ENCODE measurements around the gene PRKACA. TPM values are rescaled to one million over a fixed set of nuclear protein-coding genes. Genes with fewer than 3 reads are reported as not detected.
"Not testable (repeated sequence)": the region's sequence is repeated elsewhere in the genome, so short reads cannot be mapped to it uniquely, and the experiment has no call there.

Gene PRKACA
- total and polyA plus RNA-seq, 4 donors: 53.7 to 125 (median 89.4) TPM

DNA sequence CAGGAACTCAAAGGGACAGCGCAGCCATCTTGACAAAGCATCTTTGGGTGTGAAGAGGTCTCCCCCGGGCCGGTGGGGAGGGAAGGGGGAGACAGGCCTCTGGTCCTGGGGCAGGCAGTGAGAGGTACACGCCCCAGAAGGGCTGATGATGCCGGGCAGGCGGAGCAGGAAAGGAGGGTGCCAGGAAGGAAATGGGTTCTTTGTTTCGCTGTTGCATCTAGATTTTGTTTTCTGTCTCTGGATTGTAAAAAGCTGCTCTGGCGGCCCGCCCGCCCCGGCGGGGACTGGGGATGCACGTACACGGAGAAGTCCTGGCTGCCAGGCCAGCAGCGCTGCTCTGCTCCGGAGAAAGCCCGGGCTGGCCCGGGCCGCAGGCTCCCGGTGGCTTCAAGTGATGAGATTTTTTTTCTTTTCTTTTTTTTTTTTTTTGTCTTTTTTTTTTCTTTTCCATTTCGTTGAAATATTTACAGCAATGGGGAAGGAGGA, 32.0 kb upstream of the PRKACA start:
- H3K4me3 ChIP-seq (ENCODE audit: low read length in 2 of 2): no peak overlapping the region
- 6 to 19% methylated on average over 20 to 21 of the region's 21 CpGs for WGBS, 2 donors
- intact Hi-C loops (cut with DNase I): loop anchor here (2.0 to 10.0 kb wide), 3 partner anchors 135 to 323 kb away; no protein-coding TSS in a partner anchor
- H3K27ac ChIP-seq (ENCODE audit: low read depth in 1 of 2, low read length in 2 of 2): peak overlapping the region in 1 of 2 donors; percentile 21
- H3K9me3 ChIP-seq (ENCODE audit: control insufficient read depth, low read length): no peaks in the 10 kb centered on the region
- DNase-seq (peak; percentile 89 to 90), ATAC-seq (ENCODE audit: low FRiP score) (peak; percentile 76)
- H3K4me1 ChIP-seq (ENCODE audit: control insufficient read depth in 1 of 2, insufficient read depth in 2 of 2, low read length in 2 of 2): no peaks in the 10 kb centered on the region
- no peaks in the 10 kb centered on the region for H3K36me3 ChIP-seq (ENCODE audit: control insufficient read depth in 1 of 2, insufficient read depth in 2 of 2, low read length in 1 of 2)
- no peaks in the 10 kb centered on the region for H3K27me3 ChIP-seq (ENCODE audit: control insufficient read depth in 1 of 2, insufficient read depth in 2 of 2, low read length in 1 of 2)

DNA sequence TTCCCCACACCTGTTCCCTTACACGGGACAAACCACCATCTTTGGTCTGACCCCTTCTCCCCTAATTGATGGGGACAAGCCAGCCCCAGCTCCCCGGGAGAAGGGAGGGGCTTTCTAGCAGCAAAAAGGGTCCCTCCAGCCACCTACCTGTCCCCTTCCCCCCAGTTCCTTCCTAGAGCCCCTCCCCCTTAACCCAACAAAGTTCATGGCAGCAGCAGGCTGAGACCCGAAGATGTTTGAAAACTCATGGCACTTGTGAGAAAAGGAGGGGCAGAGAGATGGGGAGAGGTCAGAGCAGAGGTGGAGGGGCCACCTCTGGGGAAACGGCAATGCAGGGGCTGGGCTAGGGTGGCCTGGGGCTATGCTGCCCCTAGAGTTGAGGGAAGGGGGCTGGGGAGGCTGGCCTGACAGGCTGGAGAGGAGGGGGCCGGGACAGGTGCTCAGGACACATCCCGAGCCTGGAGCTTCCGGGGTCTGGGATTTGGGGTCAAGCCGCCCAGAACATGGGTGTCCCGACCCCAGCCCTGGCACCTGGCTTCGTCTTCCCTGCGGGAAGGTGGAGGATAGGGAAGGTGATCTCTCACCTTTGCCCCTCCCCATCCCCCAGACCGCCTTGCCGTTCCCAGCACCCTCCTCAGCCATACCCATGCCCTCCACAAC, 31.3 kb upstream of the PRKACA start:
- no peaks in the 10 kb centered on the region for H3K27me3 ChIP-seq (ENCODE audit: control insufficient read depth in 1 of 2, insufficient read depth in 2 of 2, low read length in 1 of 2)
- no peak overlapping the region for H3K27ac ChIP-seq (ENCODE audit: low read depth in 1 of 2, low read length in 2 of 2)
- no peaks in the 10 kb centered on the region for H3K36me3 ChIP-seq (ENCODE audit: control insufficient read depth in 1 of 2, insufficient read depth in 2 of 2, low read length in 1 of 2)
- ATAC-seq (ENCODE audit: low FRiP score): no peak
- H3K4me1 ChIP-seq (ENCODE audit: control insufficient read depth in 1 of 2, insufficient read depth in 2 of 2, low read length in 2 of 2): no peaks in the 10 kb centered on the region
- DNase-seq: no peak
- no peaks in the 10 kb centered on the region for H3K9me3 ChIP-seq (ENCODE audit: control insufficient read depth, low read length)
- intact Hi-C loops (cut with DNase I): loop anchor here (2.0 to 10.0 kb wide), 3 partner anchors 136 to 323 kb away; no protein-coding TSS in a partner anchor
- no peak overlapping the region for H3K4me3 ChIP-seq (ENCODE audit: low read length in 2 of 2)
- WGBS, 2 donors: 75% methylated on average over 13 of the region's 13 CpGs

GRCh38 chr19:14147797-14148605, 30.4 kb upstream of the PRKACA start:
- Histone ChIP-seq H3K4me3 (ENCODE audit: low read length in 2 of 2) (no peak overlapping the region), H3K27ac (ENCODE audit: low read depth in 1 of 2, low read length in 2 of 2) (no peak overlapping the region), H3K9me3 (ENCODE audit: control insufficient read depth, low read length) (no peaks in the 10 kb centered on the region), H3K4me1 (ENCODE audit: control insufficient read depth in 1 of 2, insufficient read depth in 2 of 2, low read length in 2 of 2) (no peaks in the 10 kb centered on the region), H3K27me3 (ENCODE audit: control insufficient read depth in 1 of 2, insufficient read depth in 2 of 2, low read length in 1 of 2) (no peaks in the 10 kb centered on the region), H3K36me3 (ENCODE audit: control insufficient read depth in 1 of 2, insufficient read depth in 2 of 2, low read length in 1 of 2) (no peaks in the 10 kb centered on the region)
- intact Hi-C loops (cut with DNase I): loop anchor here (2.0 to 10.0 kb wide), 3 partner anchors 137 to 324 kb away; no protein-coding TSS in a partner anchor
- WGBS, 2 donors: 22 to 24% methylated on average over 20 of the region's 20 CpGs
- peak; percentile 79 to 90 for DNase-seq
- ATAC-seq (ENCODE audit: low FRiP score): peak; percentile 90

GRCh38 chr19:14146789-14147216, 29.2 kb upstream of the PRKACA start:
- intact Hi-C loops (cut with DNase I): loop anchor here (5.0 to 10.0 kb wide), 2 partner anchors 138 to 325 kb away; no protein-coding TSS in a partner anchor
- ATAC-seq (ENCODE audit: low FRiP score) (no peak), DNase-seq (no peak)
- Histone ChIP-seq H3K27me3 (ENCODE audit: control insufficient read depth in 1 of 2, insufficient read depth in 2 of 2, low read length in 1 of 2) (no peaks in the 10 kb centered on the region), H3K4me3 (ENCODE audit: low read length in 2 of 2) (no peak overlapping the region), H3K4me1 (ENCODE audit: control insufficient read depth in 1 of 2, insufficient read depth in 2 of 2, low read length in 2 of 2) (no peaks in the 10 kb centered on the region), H3K9me3 (ENCODE audit: control insufficient read depth, low read length) (no peaks in the 10 kb centered on the region), H3K27ac (ENCODE audit: low read depth in 1 of 2, low read length in 2 of 2) (no peak overlapping the region), H3K36me3 (ENCODE audit: control insufficient read depth in 1 of 2, insufficient read depth in 2 of 2, low read length in 1 of 2) (no peaks in the 10 kb centered on the region)
- WGBS, 2 donors: 38 to 41% methylated on average over 7 of the region's 7 CpGs

DNA sequence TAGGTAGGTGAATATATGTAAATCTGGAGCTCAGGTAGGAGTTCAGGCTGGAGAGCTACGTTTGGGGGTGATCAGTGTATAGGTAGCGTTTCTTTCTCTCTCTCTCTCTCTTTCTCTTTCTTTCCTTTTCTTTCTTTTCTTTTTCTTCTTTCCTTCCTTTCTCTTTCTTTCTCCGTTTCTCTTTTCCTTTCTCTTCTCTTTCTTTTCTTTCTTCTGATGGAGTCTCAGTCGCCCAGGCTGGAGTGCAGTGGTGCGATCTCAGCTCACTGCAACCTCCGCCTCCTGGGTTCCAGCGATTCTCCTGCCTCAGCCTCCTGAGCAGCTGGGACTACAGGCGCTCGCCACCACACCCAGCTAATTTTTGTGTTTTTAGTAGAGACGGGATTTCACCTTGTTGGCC, 28.6 kb upstream of the PRKACA start:
- not testable (repeated sequence) for ATAC-seq (ENCODE audit: low FRiP score)
- intact Hi-C loops (cut with DNase I): loop anchor here (5.0 to 10.0 kb wide), 2 partner anchors 139 to 326 kb away; no protein-coding TSS in a partner anchor

DNA sequence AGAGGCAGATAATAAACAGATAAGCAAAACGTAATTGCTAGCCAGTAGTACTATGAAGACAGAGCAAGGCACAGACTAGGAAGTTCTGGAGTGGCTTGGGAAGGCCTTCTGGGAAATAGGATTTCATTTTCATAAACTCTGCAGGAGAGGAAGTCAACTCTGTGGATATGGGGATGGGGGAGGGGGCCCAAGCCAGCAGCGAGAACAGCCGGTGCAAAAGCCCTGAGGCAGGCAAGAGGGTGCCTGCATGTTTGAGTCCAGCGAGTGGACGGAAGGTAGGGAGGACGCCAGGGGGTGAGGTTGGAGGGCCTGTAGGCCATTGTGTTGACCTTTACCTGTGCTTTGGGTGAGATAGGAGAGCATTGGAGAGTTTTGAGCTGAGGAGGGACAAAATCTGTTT, 27.8 kb upstream of the PRKACA start:
- Histone ChIP-seq H3K36me3 (ENCODE audit: control insufficient read depth in 1 of 2, insufficient read depth in 2 of 2, low read length in 1 of 2) (no peaks in the 10 kb centered on the region), H3K4me3 (ENCODE audit: low read length in 2 of 2) (no peak overlapping the region), H3K27me3 (ENCODE audit: control insufficient read depth in 1 of 2, insufficient read depth in 2 of 2, low read length in 1 of 2) (no peaks in the 10 kb centered on the region), H3K9me3 (ENCODE audit: control insufficient read depth, low read length) (no peaks in the 10 kb centered on the region), H3K4me1 (ENCODE audit: control insufficient read depth in 1 of 2, insufficient read depth in 2 of 2, low read length in 2 of 2) (no peaks in the 10 kb centered on the region), H3K27ac (ENCODE audit: low read depth in 1 of 2, low read length in 2 of 2) (no peak overlapping the region)
- DNase-seq (no peak), ATAC-seq (ENCODE audit: low FRiP score) (no peak)
- 89% methylated on average over 6 of the region's 6 CpGs for WGBS, 2 donors
- intact Hi-C loops (cut with DNase I): loop anchor here (5.0 to 10.0 kb wide), 2 partner anchors 139 to 327 kb away; no protein-coding TSS in a partner anchor

More for the DNA sequence above, 28.6 kb upstream of the PRKACA start:
- 91 to 93% methylated on average over 10 of the region's 10 CpGs for WGBS, 2 donors
- not testable (repeated sequence) for H3K36me3 ChIP-seq (ENCODE audit: control insufficient read depth in 1 of 2, insufficient read depth in 2 of 2, low read length in 1 of 2); H3K9me3 ChIP-seq (ENCODE audit: control insufficient read depth, low read length); H3K27me3 ChIP-seq (ENCODE audit: control insufficient read depth in 1 of 2, insufficient read depth in 2 of 2, low read length in 1 of 2); DNase-seq; H3K27ac ChIP-seq (ENCODE audit: low read depth in 1 of 2, low read length in 2 of 2); H3K4me3 ChIP-seq (ENCODE audit: low read length in 2 of 2); H3K4me1 ChIP-seq (ENCODE audit: control insufficient read depth in 1 of 2, insufficient read depth in 2 of 2, low read length in 2 of 2)

GRCh38 chr19:14142262-14143190, 25.0 kb upstream of the PRKACA start:
- H3K36me3 ChIP-seq (ENCODE audit: control insufficient read depth in 1 of 2, insufficient read depth in 2 of 2, low read length in 1 of 2): no peaks in the 10 kb centered on the region
- DNase-seq (no peak), ATAC-seq (ENCODE audit: low FRiP score) (no peak)
- no peaks in the 10 kb centered on the region for H3K9me3 ChIP-seq (ENCODE audit: control insufficient read depth, low read length)
- 88 to 90% methylated on average over 12 of the region's 12 CpGs for WGBS, 2 donors
- intact Hi-C loops (cut with DNase I): loop anchor here in 1 of 2 donors (10.0 kb wide), 1 partner anchor 142 kb away; no protein-coding TSS in a partner anchor
- no peaks in the 10 kb centered on the region for H3K27me3 ChIP-seq (ENCODE audit: control insufficient read depth in 1 of 2, insufficient read depth in 2 of 2, low read length in 1 of 2)
- H3K4me1 ChIP-seq (ENCODE audit: control insufficient read depth in 1 of 2, insufficient read depth in 2 of 2, low read length in 2 of 2): no peaks in the 10 kb centered on the region
- no peak overlapping the region for H3K4me3 ChIP-seq (ENCODE audit: low read length in 2 of 2)
- no peak overlapping the region for H3K27ac ChIP-seq (ENCODE audit: low read depth in 1 of 2, low read length in 2 of 2)

DNA sequence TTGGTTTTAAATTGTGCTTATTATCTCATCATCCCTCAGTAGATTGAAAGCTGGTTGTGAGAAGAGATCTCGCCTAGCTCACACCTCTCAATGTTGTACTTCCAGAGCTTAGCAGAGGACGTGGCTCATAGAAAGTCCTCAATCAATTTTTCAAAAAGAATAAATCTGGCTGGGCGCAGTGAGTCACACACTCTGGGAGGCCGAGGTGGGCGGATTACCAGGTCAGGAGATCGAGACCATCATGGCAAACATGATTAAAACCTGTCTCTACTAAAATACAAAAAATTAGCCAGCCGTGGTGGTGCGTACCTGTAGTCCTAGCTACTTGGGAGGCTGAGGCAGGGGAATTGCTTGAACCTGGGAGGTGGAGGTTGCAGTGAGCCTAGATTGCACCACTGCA, 23.5 kb upstream of the PRKACA start:
- Histone ChIP-seq H3K27me3 (ENCODE audit: control insufficient read depth in 1 of 2, insufficient read depth in 2 of 2, low read length in 1 of 2) (no peaks in the 10 kb centered on the region), H3K27ac (ENCODE audit: low read depth in 1 of 2, low read length in 2 of 2) (no peak overlapping the region), H3K36me3 (ENCODE audit: control insufficient read depth in 1 of 2, insufficient read depth in 2 of 2, low read length in 1 of 2) (no peaks in the 10 kb centered on the region), H3K4me3 (ENCODE audit: low read length in 2 of 2) (no peak overlapping the region), H3K4me1 (ENCODE audit: control insufficient read depth in 1 of 2, insufficient read depth in 2 of 2, low read length in 2 of 2) (no peaks in the 10 kb centered on the region), H3K9me3 (ENCODE audit: control insufficient read depth, low read length) (no peaks in the 10 kb centered on the region)
- DNase-seq (no peak), ATAC-seq (ENCODE audit: low FRiP score) (no peak)
- 97 to 98% methylated on average over 8 of the region's 8 CpGs for WGBS, 2 donors
- intact Hi-C loops (cut with DNase I): loop anchor here in 1 of 2 donors (10.0 kb wide), 1 partner anchor 144 kb away; no protein-coding TSS in a partner anchor

Data from aorta (tissue), 5 donors.